HG02798 (cell line): Measurements from ENCODE around the gene RNU4-1.

ENCODE experiments used
- ATAC-seq: cut with Tn5 transposase; IDR thresholded peaks from one replicate; pipeline ENCODE4 v1.9.1; 2021; ENCODE audit warnings: mild to moderate bottlenecking; ENCODE audit not compliant: unreplicated experiment, poor library complexity

RNU4-1 gene

GRCh38 chr12:120292411-120292660 lies 701 bp downstream of the RNU4-1 start:
- no peak for ATAC-seq

GRCh38 chr12:120290609-120291305 lies 2.3 kb downstream of the RNU4-1 start:
- ATAC-seq, result no peak

GRCh38 chr12:120287491-120287890 lies 5.5 kb downstream of the RNU4-1 start:
- no peak for ATAC-seq

GRCh38 chr12:120286768-120287490 lies 6.1 kb downstream of the RNU4-1 start:
- no peak for ATAC-seq

GRCh38 chr12:120284381-120284780 lies 8.7 kb downstream of the RNU4-1 start:
- ATAC-seq, result no peak

GRCh38 chr12:120283318-120283717 lies 9.7 kb downstream of the RNU4-1 start:
- ATAC-seq, result no peak

GRCh38 chr12:120278137-120279069 lies 14.6 kb downstream of the RNU4-1 start:
- no peak for ATAC-seq

GRCh38 chr12:120276734-120277133 lies 16.3 kb downstream of the RNU4-1 start:
- ATAC-seq, result no peak

- no peak for ATAC-seq
Observed at GRCh38 chr12:120267736-120268135, 25.3 kb downstream of the RNU4-1 start.

GRCh38 chr12:120266180-120266870 lies 26.7 kb downstream of the RNU4-1 start:
- no peak for ATAC-seq

GRCh38 chr12:120265473-120266179 lies 27.4 kb downstream of the RNU4-1 start, which contains the start of gene PXN:
Gene PXN (minus strand): TSS chr12:120265730. CDS start chr12:120265629, 101 bp downstream.
- peak; percentile 85 for ATAC-seq

GRCh38 chr12:120264904-120265472 lies 28.0 kb downstream of the RNU4-1 start:
- no peak for ATAC-seq

- no peak for ATAC-seq
Observed at GRCh38 chr12:120264086-120264903, 28.7 kb downstream of the RNU4-1 start.

GRCh38 chr12:120263748-120264085 lies 29.3 kb downstream of the RNU4-1 start:
- no peak for ATAC-seq

- ATAC-seq, result no peak
Observed at GRCh38 chr12:120262852-120263747, 29.9 kb downstream of the RNU4-1 start.

GRCh38 chr12:120261951-120262851 lies 30.8 kb downstream of the RNU4-1 start:
- ATAC-seq, result no peak

GRCh38 chr12:120260607-120261006 lies 32.4 kb downstream of the RNU4-1 start:
- ATAC-seq, result no peak
